B cell (primary cell): Measurements from ENCODE around the gene ZMYND15. TPM values are rescaled to one million over a fixed set of nuclear protein-coding genes. Genes with fewer than 3 reads are reported as not detected.

Source experiments
- ATAC-seq: fragments of 200-7000 bp; cut with Tn5 transposase; one replicate; pipeline ENCODE4 v1.10.0; 2021; ENCODE audit warnings: low read depth, mild to moderate bottlenecking, moderate number of reproducible peaks, moderate library complexity
- CTCF ChIA-PET: fragments of 350-600 bp; sonication (Branson Sonifier 250); formaldehyde crosslinking; loops from one replicate; lab custom pipeline; 2021; ENCODE audit warnings: antibody characterized with exemption, inconsistent platforms; lab: Charles Lee
- POLR2A ChIA-PET: fragments of 350-600 bp; sonication (Branson Sonifier 250); formaldehyde crosslinking; loops from one replicate; lab custom pipeline; 2021; ENCODE audit warnings: antibody characterized with exemption; lab: Charles Lee
- DNase-seq: peaks from one replicate; pipeline ENCODE4 v3.0.0; 2013
- H2AFZ ChIP-seq: 2 replicates; pipeline ENCODE4 v1.6.1; 2012; ENCODE audit warnings: mild to moderate bottlenecking, low read depth, low read length; ENCODE audit not compliant: insufficient read depth, poor library complexity, severe bottlenecking
- H3K27ac ChIP-seq, 2 donors: 1 replicate in 1 of 2; 2 replicates in 1 of 2; pipeline ENCODE4 v1.5.1; 2012 to 2013; ENCODE audit warnings: low read length in 2 of 2, mild to moderate bottlenecking in 2 of 2, moderate library complexity in 1 of 2
- H3K27me3 ChIP-seq, 4 experiments: fragments of 200-600 bp in 1 of 4; sonication (generic) in 1 of 4; replicated peaks in 1 of 4; 1 replicate in 2 of 4; 2 replicates in 2 of 4; pipeline versions ENCODE4 v1.6.1 to v1.7.0; 2013 to 2016; ENCODE audit warnings: low read length in 3 of 4, mild to moderate bottlenecking in 2 of 4, mixed read lengths in 1 of 4, moderate library complexity in 1 of 4; ENCODE audit not compliant: insufficient read depth in 4 of 4, control insufficient read depth in 3 of 4; ENCODE audit errors: control extremely low read depth in 1 of 4
- H3K36me3 ChIP-seq, 2 experiments: replicated peaks in 1 of 2; 1 replicate in 1 of 2; 2 replicates in 1 of 2; pipeline versions ENCODE4 v1.6.1 to v1.7.1; 2013; ENCODE audit warnings: low read length in 1 of 2; ENCODE audit not compliant: insufficient read depth in 2 of 2, control insufficient read depth in 1 of 2; ENCODE audit errors: control extremely low read depth in 1 of 2, extremely low read depth in 1 of 2
- H3K4me1 ChIP-seq, 2 donors: fragments of 200-600 bp in 1 of 2; sonication (generic) in 1 of 2; 1 replicate in 1 of 2; 2 replicates in 1 of 2; pipeline versions ENCODE4 v1.5.1 to v1.6.1; 2013 to 2017; ENCODE audit warnings: low read length in 2 of 2; ENCODE audit not compliant: control insufficient read depth in 2 of 2, insufficient read depth in 2 of 2
- H3K4me2 ChIP-seq: replicated peaks from 2 replicates; pipeline ENCODE3; 2012; ENCODE audit warnings: mild to moderate bottlenecking, low read depth, low read length; ENCODE audit not compliant: poor library complexity, severe bottlenecking
- H3K4me3 ChIP-seq, 5 experiments: fragments of 200-600 bp in 1 of 5; sonication (generic) in 1 of 5; 1 replicate in 3 of 5; 2 replicates in 2 of 5; pipeline versions ENCODE4 v1.5.1 to v1.7.0; 2011 to 2016; ENCODE audit warnings: low read length in 4 of 5, mild to moderate bottlenecking in 4 of 5, low read depth in 2 of 5, control low read depth in 1 of 5, moderate library complexity in 1 of 5; ENCODE audit not compliant: insufficient read depth in 1 of 5; ENCODE audit errors: control extremely low read depth in 1 of 5, extremely low read depth in 1 of 5
- H3K79me2 ChIP-seq: fragments of 200-600 bp; sonication (generic); one replicate; pipeline ENCODE4 v1.6.0; 2016; ENCODE audit warnings: low read length; ENCODE audit not compliant: control insufficient read depth, insufficient read depth
- H3K9ac ChIP-seq: fragments of 200-600 bp; sonication (generic); 2 replicates; pipeline ENCODE4 v1.6.1; 2017; ENCODE audit warnings: mild to moderate bottlenecking, low read length, moderate library complexity
- H3K9me3 ChIP-seq, 3 donors: one replicate each; pipeline versions ENCODE4 v1.6.1 to v1.7.1; 2013; ENCODE audit warnings: low read length in 2 of 3; ENCODE audit not compliant: control insufficient read depth in 2 of 3, insufficient read depth in 1 of 3; ENCODE audit errors: control extremely low read depth in 1 of 3
- H4K20me1 ChIP-seq: 2 replicates; pipeline ENCODE4 v1.6.0; 2012; ENCODE audit warnings: mild to moderate bottlenecking, low read length; ENCODE audit not compliant: insufficient read depth, control insufficient read depth, poor library complexity, severe bottlenecking
- H3K27ac Mint-ChIP-seq: one replicate; pipeline ENCODE4 v1.8.0; 2021; ENCODE audit warnings: mixed read lengths
- H3K27me3 Mint-ChIP-seq: one replicate; pipeline ENCODE4 v1.8.0; 2021; ENCODE audit warnings: mixed read lengths
- H3K4me1 Mint-ChIP-seq: one replicate; pipeline ENCODE4 v1.8.0; 2021; ENCODE audit warnings: mixed read lengths
- H3K4me3 Mint-ChIP-seq: one replicate; pipeline ENCODE4 v1.8.0; 2021; ENCODE audit warnings: mixed read lengths
- H3K9me3 Mint-ChIP-seq: one replicate; pipeline ENCODE4 v1.8.0; 2022; ENCODE audit warnings: mixed read lengths; ENCODE audit not compliant: insufficient read depth
- CTCF ChIP-seq: fragments of 200-600 bp; IDR thresholded peaks from one replicate; pipeline ENCODE4 v1.8.0; 2022; ENCODE audit warnings: antibody characterized with exemption, mild to moderate bottlenecking
- EZH2 ChIP-seq: IDR thresholded peaks from 2 replicates; pipeline ENCODE4 v1.6.1; 2012; ENCODE audit warnings: borderline replicate concordance, low read depth, mild to moderate bottlenecking, moderate library complexity, low read length; ENCODE audit not compliant: insufficient read depth, poor library complexity, severe bottlenecking
- WGBS: methylation state at CpG from one replicate; pipeline ENCODE4 v1.1.5; 2013; ENCODE audit warnings: missing lambda C conversion rate; ENCODE audit not compliant: insufficient coverage; 5-methylcytosine and 5-hydroxymethylcytosine counted together
- intact Hi-C: fragments of 100-400 bp; cut with micrococcal nuclease; formaldehyde crosslinking; loops from one replicate; pipeline ENCODE4 v1.10.0; 2022
- polyA plus RNA-seq: library from polyadenylated mRNA; depleted of rRNA; stranded (reverse); fragments of >200 nt; gene quantifications from 2 replicates; pipeline ENCODE4 v1.2.3, GENCODE V29; 2012
- total RNA-seq, 2 donors: library from RNA; stranded (reverse); fragments of 120-200 nt in 1 of 2; gene quantifications; 1 replicate in 1 of 2; 2 replicates in 1 of 2; pipeline versions ENCODE4 v1.2.3 to v1.2.4, GENCODE V29; 2013 to 2022

ZMYND15 gene
- total and polyA plus RNA-seq, 2 donors (not counting 1 experiment from before 2014, with no cell fraction given): 0.72 to 2.5 TPM

- Mint-ChIP-seq H3K9me3 (no peaks in the 10 kb centered on the region), H3K4me3 (no peak overlapping the region), H3K4me1 (peaks cover 9% of the 10 kb centered on the region), H3K27me3 (peaks cover 10% of the 10 kb centered on the region), H3K27ac (no peak overlapping the region)
- no peak overlapping the region for H3K9ac ChIP-seq
- no peak overlapping the region for H3K27ac ChIP-seq
- H3K4me3 ChIP-seq: no peak overlapping the region
- no peak overlapping the region for H2AFZ ChIP-seq
- no peak for TF ChIP-seq CTCF
- TF ChIP-seq EZH2: no peak
- no peak for DNase-seq
- H3K36me3 ChIP-seq: no peaks in the 10 kb centered on the region
- H3K4me2 ChIP-seq: no peak overlapping the region
- H3K4me1 ChIP-seq: peaks cover 3 to 10% of the 10 kb centered on the region in 2 donors
- peaks cover 0 to 4% (median 0%) of the 10 kb centered on the region in 4 experiments for H3K27me3 ChIP-seq
- 80% methylated on average over 7 of the region's 10 CpGs for WGBS
- no peak for ATAC-seq
- H4K20me1 ChIP-seq: no peaks in the 10 kb centered on the region
- ChIA-PET CTCF (interaction anchor here (1.4 kb wide), 1 partner anchor 24 kb away, joined by 4 read pairs; no protein-coding TSS in a partner anchor), POLR2A (no interaction called here)
- no peaks in the 10 kb centered on the region for H3K9me3 ChIP-seq
- H3K79me2 ChIP-seq: no peaks in the 10 kb centered on the region
- intact Hi-C loops: no loop called here
Observed at GRCh38 chr17:4772235-4772613, 32.6 kb downstream of the ZMYND15 start.

DNA sequence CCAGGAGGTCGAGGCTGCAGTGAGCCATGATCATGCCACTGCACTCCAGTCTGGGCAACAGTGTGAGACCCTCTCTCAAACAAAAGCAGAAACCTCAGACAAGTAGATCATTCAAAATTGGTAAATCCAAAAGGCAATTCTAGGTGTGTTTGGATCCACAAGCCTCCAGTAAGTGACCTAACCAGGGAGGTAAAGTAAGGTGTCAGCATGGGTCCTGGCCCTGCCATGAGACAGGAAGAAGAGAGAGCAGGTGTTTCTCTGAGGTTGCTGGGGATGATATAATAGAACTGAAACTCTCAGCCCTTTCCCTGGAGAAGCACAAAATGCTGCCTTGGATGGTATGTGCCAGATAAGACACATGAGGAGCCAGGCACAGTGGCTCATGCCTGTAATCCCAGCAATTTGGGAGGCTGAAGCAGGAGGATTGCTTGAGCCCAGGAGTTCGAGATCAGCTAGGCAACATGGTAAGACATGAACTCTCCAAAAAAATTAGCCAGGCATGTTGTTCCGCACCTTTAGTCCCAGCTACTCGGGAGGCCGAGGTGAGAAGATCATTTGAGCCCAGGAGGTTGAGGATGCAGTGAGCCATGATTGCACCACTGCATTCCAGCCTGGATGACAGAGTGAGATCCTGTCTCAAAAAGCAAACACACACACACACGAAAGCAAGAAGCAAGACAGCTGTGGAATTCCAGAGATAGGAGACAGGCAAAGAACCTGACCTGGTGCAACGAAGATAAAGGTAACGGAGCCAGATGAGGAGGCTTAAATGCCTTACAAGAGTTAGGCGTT is 38.5 kb downstream of the ZMYND15 start:
- Histone ChIP-seq H4K20me1 (no peaks in the 10 kb centered on the region), H3K4me1 (peaks cover 3 to 10% of the 10 kb centered on the region in 2 donors), H3K9me3 (peaks cover 0 to 5% (median 0%) of the 10 kb centered on the region in 3 donors), H2AFZ (no peak overlapping the region), H3K27me3 (peaks cover 0 to 19% (median 7%) of the 10 kb centered on the region in 4 experiments), H3K4me3 (no peak overlapping the region), H3K4me2 (no peak overlapping the region), H3K27ac (no peak overlapping the region), H3K79me2 (no peaks in the 10 kb centered on the region), H3K9ac (no peak overlapping the region), H3K36me3 (no peaks in the 10 kb centered on the region)
- POLR2A ChIA-PET: interaction anchor here (1.0 kb wide), 1 partner anchor 9 kb away, joined by 5 read pairs; no protein-coding TSS in a partner anchor
- ATAC-seq (no peak), DNase-seq (no peak)
- Mint-ChIP-seq H3K27me3 (peaks cover 28% of the 10 kb centered on the region), H3K27ac (no peak overlapping the region), H3K9me3 (no peaks in the 10 kb centered on the region), H3K4me1 (peaks cover 9% of the 10 kb centered on the region), H3K4me3 (no peak overlapping the region)
- WGBS: 91% methylated on average over 8 of the region's 9 CpGs
- CTCF ChIA-PET: interaction anchor here (1.7 kb wide), 1 partner anchor 12 kb away, joined by 5 read pairs; no protein-coding TSS in a partner anchor
- intact Hi-C loops: no loop called here
- no peak for TF ChIP-seq EZH2
- TF ChIP-seq CTCF: no peak
